Type B pancreatic cell (in vitro differentiated cells): ENCODE results near the gene ADRB2. TPM values are rescaled to one million over a fixed set of nuclear protein-coding genes. Genes with fewer than 3 reads are reported as not detected.

ENCODE experiments used
- DNase-seq: peaks from one replicate; pipeline ENCODE4 v3.0.0; 2021; ENCODE audit warnings: mixed read lengths; ENCODE audit not compliant: unreplicated experiment; ENCODE audit errors: extremely low spot score
- H3K27ac Mint-ChIP-seq: 2 replicates; pipeline ENCODE4 v1.8.0; 2021; ENCODE audit warnings: mild to moderate bottlenecking, mixed read lengths
- H3K27me3 Mint-ChIP-seq: 2 replicates; pipeline ENCODE4 v1.8.0; 2021; ENCODE audit warnings: mixed read lengths
- H3K36me3 Mint-ChIP-seq: 2 replicates; pipeline ENCODE4 v1.8.0; 2021; ENCODE audit warnings: mixed read lengths
- H3K4me1 Mint-ChIP-seq: one replicate; pipeline ENCODE4 v1.8.0; 2021; ENCODE audit warnings: mixed read lengths; ENCODE audit not compliant: unreplicated experiment
- H3K4me3 Mint-ChIP-seq: 2 replicates; pipeline ENCODE4 v1.8.0; 2021; ENCODE audit warnings: mild to moderate bottlenecking, mixed read lengths
- H3K9me3 Mint-ChIP-seq: 2 replicates; pipeline ENCODE4 v1.8.0; 2021; ENCODE audit warnings: mixed read lengths
- CTCF ChIP-seq: fragments of 200-600 bp; sonication (generic); conservative IDR thresholded peaks from 2 replicates; pipeline ENCODE4 v1.5.0; 2021; ENCODE audit warnings: antibody characterized with exemption, mild to moderate bottlenecking
- total RNA-seq: library from RNA; stranded (reverse); gene quantifications from 2 replicates; pipeline ENCODE4 v1.2.1, GENCODE V29; 2021; ENCODE audit warnings: low replicate concordance

Gene ADRB2
- total RNA-seq, 1 donor from 2014 or later = 1.3 TPM

- DNase-seq = no peak
- Mint-ChIP-seq H3K27ac (no peak overlapping the region), H3K36me3 (no peaks in the 10 kb centered on the region), H3K4me1 (peaks cover 10% of the 10 kb centered on the region), H3K27me3 (peaks cover 12% of the 10 kb centered on the region), H3K4me3 (no peak overlapping the region), H3K9me3 (no peaks in the 10 kb centered on the region)
- TF ChIP-seq CTCF = no peak
These were observed 17.3 kb downstream of the ADRB2 start for GRCh38 chr5:148843510-148844318.

- peaks cover 10% of the 10 kb centered on the region for H3K4me1 Mint-ChIP-seq
- no peaks in the 10 kb centered on the region for H3K9me3 Mint-ChIP-seq
- no peak overlapping the region for H3K4me3 Mint-ChIP-seq
- no peaks in the 10 kb centered on the region for H3K36me3 Mint-ChIP-seq
- no peak for DNase-seq
- H3K27ac Mint-ChIP-seq = no peak overlapping the region
- TF ChIP-seq CTCF = no peak
- H3K27me3 Mint-ChIP-seq = peaks cover 14% of the 10 kb centered on the region
These were observed 18.2 kb downstream of the ADRB2 start for GRCh38 chr5:148844433-148845280.

GRCh38 chr5:148846930-148847329 lies 20.5 kb downstream of the ADRB2 start:
- no peak for DNase-seq
- Mint-ChIP-seq H3K27me3 (peaks cover 23% of the 10 kb centered on the region), H3K9me3 (no peaks in the 10 kb centered on the region), H3K4me1 (peaks cover 10% of the 10 kb centered on the region), H3K27ac (no peak overlapping the region), H3K4me3 (no peak overlapping the region), H3K36me3 (no peaks in the 10 kb centered on the region)
- no peak for TF ChIP-seq CTCF

- H3K27me3 Mint-ChIP-seq = peaks cover 24% of the 10 kb centered on the region
- no peak for TF ChIP-seq CTCF
- peaks cover 10% of the 10 kb centered on the region for H3K4me1 Mint-ChIP-seq
- H3K9me3 Mint-ChIP-seq = no peaks in the 10 kb centered on the region
- H3K4me3 Mint-ChIP-seq = no peak overlapping the region
- no peaks in the 10 kb centered on the region for H3K36me3 Mint-ChIP-seq
- H3K27ac Mint-ChIP-seq = no peak overlapping the region
- no peak for DNase-seq
These were observed 21.0 kb downstream of the ADRB2 start for GRCh38 chr5:148847456-148847855.

GRCh38 chr5:148848393-148849031 lies 22.1 kb downstream of the ADRB2 start:
- DNase-seq = no peak
- H3K27me3 Mint-ChIP-seq = peaks cover 24% of the 10 kb centered on the region
- peaks cover 8% of the 10 kb centered on the region for H3K4me1 Mint-ChIP-seq
- TF ChIP-seq CTCF = no peak
- no peak overlapping the region for H3K27ac Mint-ChIP-seq
- no peaks in the 10 kb centered on the region for H3K9me3 Mint-ChIP-seq
- no peaks in the 10 kb centered on the region for H3K36me3 Mint-ChIP-seq
- H3K4me3 Mint-ChIP-seq = no peak overlapping the region
